Kidney (tissue), 14 donors: ENCODE data around the gene TYK2. TPM values are rescaled to one million over a fixed set of nuclear protein-coding genes. Genes with fewer than 3 reads are reported as not detected.
"Not testable (repeated sequence)": the region's sequence is repeated elsewhere in the genome, so short reads cannot be mapped to it uniquely, and the experiment has no call there.

Experiments used
- DNase-seq, 5 donors: peaks; one replicate each; pipeline ENCODE4 v3.0.0-alpha.2; 2013 to 2020
- FAIRE-seq: peaks from 2 replicates; lab custom pipeline; 2012; peaks lifted over from hg19 to GRCh38; lab: Jason Lieb, UNC
- H3K27ac ChIP-seq, 2 donors: one replicate each; pipeline ENCODE4 v1.7.0; 2013; ENCODE audit warnings: low read depth in 2 of 2, low read length in 2 of 2, inconsistent platforms in 1 of 2
- H3K27me3 ChIP-seq: one replicate; pipeline ENCODE4 v1.7.1; 2013; ENCODE audit warnings: low read length, inconsistent platforms; ENCODE audit not compliant: control insufficient read depth, insufficient read depth
- H3K36me3 ChIP-seq, 3 donors: one replicate each; pipeline versions ENCODE4 v1.7.0 to v1.7.1; 2013; ENCODE audit warnings: low read length in 3 of 3, control low read depth in 1 of 3, inconsistent platforms in 1 of 3; ENCODE audit not compliant: insufficient read depth in 3 of 3, control insufficient read depth in 2 of 3
- H3K4me1 ChIP-seq, 3 donors: one replicate each; pipeline versions ENCODE4 v1.7.0 to v1.7.1; 2013; ENCODE audit warnings: low read length in 3 of 3, inconsistent platforms in 1 of 3, low read depth in 1 of 3; ENCODE audit not compliant: control insufficient read depth in 2 of 3, insufficient read depth in 2 of 3
- H3K4me3 ChIP-seq, 3 donors: one replicate each; pipeline versions ENCODE4 v1.7.0 to v1.8.1; 2013; ENCODE audit warnings: low read length in 3 of 3, control low read depth in 1 of 3, inconsistent platforms in 1 of 3
- H3K9ac ChIP-seq, 3 donors: one replicate each; pipeline versions ENCODE4 v1.7.0 to v1.7.1; 2013; ENCODE audit warnings: low read length in 3 of 3, control low read depth in 1 of 3, inconsistent platforms in 1 of 3
- H3K9me3 ChIP-seq, 3 donors: one replicate each; pipeline versions ENCODE4 v1.7.0 to v1.7.1; 2013; ENCODE audit warnings: low read length in 3 of 3, control low read depth in 1 of 3, inconsistent platforms in 1 of 3; ENCODE audit not compliant: control insufficient read depth in 2 of 3, insufficient read depth in 1 of 3
- CTCF ChIP-seq: IDR thresholded peaks from 3 replicates; pipeline ENCODE4 v1.5.1; 2012; ENCODE audit warnings: mild to moderate bottlenecking, moderate library complexity, borderline replicate concordance; ENCODE audit not compliant: insufficient read depth; ENCODE audit errors: extremely low read depth
- intact Hi-C: fragments of 100-400 bp; cut with DNase I; formaldehyde crosslinking; loops from one replicate; pipeline ENCODE4 v1.11.1; 2022
- polyA plus RNA-seq: library from polyadenylated mRNA; stranded (reverse); fragments of 350-450 nt; fragmentation: Illumina TruSeq; extraction: RNeasy Lipid Tissue Mini Kit (QIAGEN cat#74804); gene quantifications from one replicate; pipeline ENCODE4 v1.2.3, GENCODE V29; 2014; ENCODE audit warnings: low read depth, low replicate concordance; ENCODE audit not compliant: insufficient read depth
- total RNA-seq: library from RNA; stranded (reverse); fragmentation: NEBNext Ultra II Directional; extraction: Animal tissue kit (Norgen Biotek cat#: 25700); gene quantifications from one replicate; pipeline ENCODE4 v1.2.1, GENCODE V29; 2021
- donor health status: control.
- donor health status: control.
- donor health status: control.
- donor health status: control.
- donor health status: control.
- donor health status: DM: yes; HTN: yes; CAD: no.
- donor health status: Normal renal cell carcinoma (clear cell type).

Gene TYK2
- total and polyA plus RNA-seq, 2 donors from 2014 or later: 127 to 131 TPM

GRCh38 chr19:10412257-10412977 lies 32.0 kb upstream of the TYK2 start:
- no peak overlapping the region for H3K4me3 ChIP-seq
- H3K36me3 ChIP-seq: no peaks in the 10 kb centered on the region
- no peak for DNase-seq
- peaks cover 0 to 7% (median 3%) of the 10 kb centered on the region in 3 donors for H3K4me1 ChIP-seq
- no peak for FAIRE-seq
- TF ChIP-seq CTCF: no peak
- no peaks in the 10 kb centered on the region for H3K9me3 ChIP-seq
- no peak overlapping the region for H3K9ac ChIP-seq
- no peak overlapping the region for H3K27ac ChIP-seq
- peaks cover 11% of the 10 kb centered on the region for H3K27me3 ChIP-seq
- intact Hi-C loops: no loop called here

- DNase-seq, H3K4me3 ChIP-seq, FAIRE-seq, H3K27ac ChIP-seq, H3K9ac ChIP-seq, intact Hi-C loops, H3K4me1 ChIP-seq, H3K9me3 ChIP-seq, H3K36me3 ChIP-seq: not testable (repeated sequence)
- peaks cover 12% of the 10 kb centered on the region for H3K27me3 ChIP-seq
Observed at GRCh38 chr19:10411224-10411623, 30.9 kb upstream of the TYK2 start.

GRCh38 chr19:10408511-10409283 lies 28.3 kb upstream of the TYK2 start:
- Histone ChIP-seq H3K36me3 (no peaks in the 10 kb centered on the region), H3K27me3 (peaks cover 13% of the 10 kb centered on the region), H3K9ac (no peak overlapping the region), H3K27ac (no peak overlapping the region), H3K9me3 (no peaks in the 10 kb centered on the region), H3K4me1 (peaks cover 0 to 5% (median 0%) of the 10 kb centered on the region in 3 donors), H3K4me3 (no peak overlapping the region)
- intact Hi-C loops: no loop called here
- TF ChIP-seq CTCF: no peak
- DNase-seq: no peak
- FAIRE-seq: no peak

- Histone ChIP-seq H3K4me1 (peaks cover 0 to 12% (median 6%) of the 10 kb centered on the region in 3 donors), H3K36me3 (no peaks in the 10 kb centered on the region), H3K4me3 (no peak overlapping the region), H3K9me3 (no peaks in the 10 kb centered on the region), H3K27ac (no peak overlapping the region), H3K27me3 (peaks cover 13% of the 10 kb centered on the region), H3K9ac (no peak overlapping the region)
- intact Hi-C loops: no loop called here
- TF ChIP-seq CTCF: no peak
- FAIRE-seq: no peak
- DNase-seq: no peak
Observed at GRCh38 chr19:10407096-10407495, 26.7 kb upstream of the TYK2 start.
